ENCODE results near the gene CLEC2A.

The CLEC2A gene

GRCh38 chr12:9933958-9934357 is 1.8 kb upstream of the CLEC2A start:
- DNase-seq (ENCODE audit: low read depth): no peak

- DNase-seq (ENCODE audit: low read depth): no peak
These were observed 925 bp downstream of the CLEC2A start for GRCh38 chr12:9931245-9931644.

- no peak for DNase-seq (ENCODE audit: low read depth)
These were observed 3.6 kb downstream of the CLEC2A start for GRCh38 chr12:9928607-9929006.

GRCh38 chr12:9926876-9927275 is 5.3 kb downstream of the CLEC2A start:
- DNase-seq (ENCODE audit: low read depth): no peak

- DNase-seq (ENCODE audit: low read depth): no peak
These were observed 6.3 kb downstream of the CLEC2A start for GRCh38 chr12:9925705-9926393.

- no peak for DNase-seq (ENCODE audit: low read depth)
These were observed 9.7 kb downstream of the CLEC2A start for GRCh38 chr12:9922429-9922828.

- DNase-seq (ENCODE audit: low read depth): no peak
These were observed 11.7 kb downstream of the CLEC2A start for GRCh38 chr12:9920451-9920850.

- no peak for DNase-seq (ENCODE audit: low read depth)
These were observed 12.7 kb downstream of the CLEC2A start for GRCh38 chr12:9919443-9919842.

- no peak for DNase-seq (ENCODE audit: low read depth)
These were observed 20.5 kb downstream of the CLEC2A start for GRCh38 chr12:9911708-9912107.

- no peak for DNase-seq (ENCODE audit: low read depth)
These were observed 21.3 kb downstream of the CLEC2A start for GRCh38 chr12:9910716-9911421.

GRCh38 chr12:9909724-9910123 is 22.4 kb downstream of the CLEC2A start:
- DNase-seq (ENCODE audit: low read depth): no peak

- no peak for DNase-seq (ENCODE audit: low read depth)
These were observed 23.8 kb downstream of the CLEC2A start for GRCh38 chr12:9908350-9908749.

GRCh38 chr12:9907769-9908168 is 24.4 kb downstream of the CLEC2A start:
- no peak for DNase-seq (ENCODE audit: low read depth)

GRCh38 chr12:9906873-9907272 is 25.3 kb downstream of the CLEC2A start:
- peak; percentile 33 for DNase-seq (ENCODE audit: low read depth)

GRCh38 chr12:9902539-9903228 is 29.5 kb downstream of the CLEC2A start:
- no peak for DNase-seq (ENCODE audit: low read depth)

GRCh38 chr12:9900930-9901329 is 31.2 kb downstream of the CLEC2A start:
- DNase-seq (ENCODE audit: low read depth): no peak

GRCh38 chr12:9899209-9899608 is 33.0 kb downstream of the CLEC2A start:
- no peak for DNase-seq (ENCODE audit: low read depth)

GRCh38 chr12:9897535-9897934 is 34.6 kb downstream of the CLEC2A start:
- DNase-seq (ENCODE audit: low read depth): no peak

- DNase-seq (ENCODE audit: low read depth): no peak
These were observed 36.8 kb downstream of the CLEC2A start for GRCh38 chr12:9895215-9895971.

- DNase-seq (ENCODE audit: low read depth): no peak
These were observed 43.4 kb downstream of the CLEC2A start for GRCh38 chr12:9888665-9889273.

- DNase-seq (ENCODE audit: low read depth): no peak
These were observed 49.0 kb downstream of the CLEC2A start for GRCh38 chr12:9883175-9883574.

- no peak for DNase-seq (ENCODE audit: low read depth)
These were observed 50.2 kb downstream of the CLEC2A start for GRCh38 chr12:9881988-9882387.

Measured in stimulated activated CD4-positive, alpha-beta T cell treated with anti-CD3 and anti-CD28 coated beads, Interleukin-2, amount 100 ng/mL, for 4 hours (primary cell).